GM23338 (cell line): Measurements from ENCODE around the gene ARL4D.
"Not testable (repeated sequence)": the region's sequence is repeated elsewhere in the genome, so short reads cannot be mapped to it uniquely, and the experiment has no call there.

ENCODE experiments used
- JUNB ChIP-seq: IDR thresholded peaks from one replicate; pipeline ENCODE4 v1.6.1; 2016; ENCODE audit warnings: antibody characterized with exemption; ENCODE audit not compliant: unreplicated experiment
- TF ChIP-seq, protein P1 (sequence below): fragments of 250-450 bp; sonication (Bioruptor Pico); IDR thresholded peaks from 2 replicates; pipeline ENCODE4 v1.5.0; 2020; ENCODE audit warnings: mild to moderate bottlenecking, moderate library complexity
- TF ChIP-seq, protein P2 (sequence below), 2 experiments: fragments of 200-600 bp in 1 of 2; sonication (generic) in 1 of 2; conservative IDR thresholded peaks; 2 replicates each; pipeline versions ENCODE4 v1.5.1 to v1.6.1; 2016 to 2017; ENCODE audit warnings: antibody characterized with exemption in 2 of 2, low read depth in 2 of 2, mild to moderate bottlenecking in 2 of 2, moderate library complexity in 1 of 2
- TF ChIP-seq, protein P3 (sequence below): IDR thresholded peaks from one replicate; pipeline ENCODE4 v1.6.1; 2018; ENCODE audit warnings: antibody characterized with exemption; ENCODE audit not compliant: unreplicated experiment

DNA sequence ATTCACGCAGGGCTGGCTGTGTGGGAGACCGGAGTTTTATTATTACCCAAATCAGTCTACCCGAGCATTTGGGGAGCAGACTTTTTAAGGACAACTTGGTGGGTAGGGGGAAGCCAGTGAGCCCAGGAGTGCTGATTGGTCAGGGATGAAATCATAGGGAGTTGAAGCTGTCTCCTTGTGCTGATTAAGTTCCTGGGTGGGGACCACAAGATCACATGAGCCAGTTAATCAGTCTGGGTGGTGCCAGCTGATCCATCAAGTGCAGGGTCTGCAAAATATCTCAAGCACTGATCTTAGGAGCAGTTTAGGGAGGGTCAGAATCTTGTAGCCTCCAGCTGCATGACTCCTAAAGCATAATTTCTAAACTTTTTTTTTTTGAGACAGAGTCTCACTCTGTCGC is 22.9 kb upstream of the ARL4D start:
- not testable (repeated sequence) for TF ChIP-seq JUNB
- TF ChIP-seq, protein P1, sequence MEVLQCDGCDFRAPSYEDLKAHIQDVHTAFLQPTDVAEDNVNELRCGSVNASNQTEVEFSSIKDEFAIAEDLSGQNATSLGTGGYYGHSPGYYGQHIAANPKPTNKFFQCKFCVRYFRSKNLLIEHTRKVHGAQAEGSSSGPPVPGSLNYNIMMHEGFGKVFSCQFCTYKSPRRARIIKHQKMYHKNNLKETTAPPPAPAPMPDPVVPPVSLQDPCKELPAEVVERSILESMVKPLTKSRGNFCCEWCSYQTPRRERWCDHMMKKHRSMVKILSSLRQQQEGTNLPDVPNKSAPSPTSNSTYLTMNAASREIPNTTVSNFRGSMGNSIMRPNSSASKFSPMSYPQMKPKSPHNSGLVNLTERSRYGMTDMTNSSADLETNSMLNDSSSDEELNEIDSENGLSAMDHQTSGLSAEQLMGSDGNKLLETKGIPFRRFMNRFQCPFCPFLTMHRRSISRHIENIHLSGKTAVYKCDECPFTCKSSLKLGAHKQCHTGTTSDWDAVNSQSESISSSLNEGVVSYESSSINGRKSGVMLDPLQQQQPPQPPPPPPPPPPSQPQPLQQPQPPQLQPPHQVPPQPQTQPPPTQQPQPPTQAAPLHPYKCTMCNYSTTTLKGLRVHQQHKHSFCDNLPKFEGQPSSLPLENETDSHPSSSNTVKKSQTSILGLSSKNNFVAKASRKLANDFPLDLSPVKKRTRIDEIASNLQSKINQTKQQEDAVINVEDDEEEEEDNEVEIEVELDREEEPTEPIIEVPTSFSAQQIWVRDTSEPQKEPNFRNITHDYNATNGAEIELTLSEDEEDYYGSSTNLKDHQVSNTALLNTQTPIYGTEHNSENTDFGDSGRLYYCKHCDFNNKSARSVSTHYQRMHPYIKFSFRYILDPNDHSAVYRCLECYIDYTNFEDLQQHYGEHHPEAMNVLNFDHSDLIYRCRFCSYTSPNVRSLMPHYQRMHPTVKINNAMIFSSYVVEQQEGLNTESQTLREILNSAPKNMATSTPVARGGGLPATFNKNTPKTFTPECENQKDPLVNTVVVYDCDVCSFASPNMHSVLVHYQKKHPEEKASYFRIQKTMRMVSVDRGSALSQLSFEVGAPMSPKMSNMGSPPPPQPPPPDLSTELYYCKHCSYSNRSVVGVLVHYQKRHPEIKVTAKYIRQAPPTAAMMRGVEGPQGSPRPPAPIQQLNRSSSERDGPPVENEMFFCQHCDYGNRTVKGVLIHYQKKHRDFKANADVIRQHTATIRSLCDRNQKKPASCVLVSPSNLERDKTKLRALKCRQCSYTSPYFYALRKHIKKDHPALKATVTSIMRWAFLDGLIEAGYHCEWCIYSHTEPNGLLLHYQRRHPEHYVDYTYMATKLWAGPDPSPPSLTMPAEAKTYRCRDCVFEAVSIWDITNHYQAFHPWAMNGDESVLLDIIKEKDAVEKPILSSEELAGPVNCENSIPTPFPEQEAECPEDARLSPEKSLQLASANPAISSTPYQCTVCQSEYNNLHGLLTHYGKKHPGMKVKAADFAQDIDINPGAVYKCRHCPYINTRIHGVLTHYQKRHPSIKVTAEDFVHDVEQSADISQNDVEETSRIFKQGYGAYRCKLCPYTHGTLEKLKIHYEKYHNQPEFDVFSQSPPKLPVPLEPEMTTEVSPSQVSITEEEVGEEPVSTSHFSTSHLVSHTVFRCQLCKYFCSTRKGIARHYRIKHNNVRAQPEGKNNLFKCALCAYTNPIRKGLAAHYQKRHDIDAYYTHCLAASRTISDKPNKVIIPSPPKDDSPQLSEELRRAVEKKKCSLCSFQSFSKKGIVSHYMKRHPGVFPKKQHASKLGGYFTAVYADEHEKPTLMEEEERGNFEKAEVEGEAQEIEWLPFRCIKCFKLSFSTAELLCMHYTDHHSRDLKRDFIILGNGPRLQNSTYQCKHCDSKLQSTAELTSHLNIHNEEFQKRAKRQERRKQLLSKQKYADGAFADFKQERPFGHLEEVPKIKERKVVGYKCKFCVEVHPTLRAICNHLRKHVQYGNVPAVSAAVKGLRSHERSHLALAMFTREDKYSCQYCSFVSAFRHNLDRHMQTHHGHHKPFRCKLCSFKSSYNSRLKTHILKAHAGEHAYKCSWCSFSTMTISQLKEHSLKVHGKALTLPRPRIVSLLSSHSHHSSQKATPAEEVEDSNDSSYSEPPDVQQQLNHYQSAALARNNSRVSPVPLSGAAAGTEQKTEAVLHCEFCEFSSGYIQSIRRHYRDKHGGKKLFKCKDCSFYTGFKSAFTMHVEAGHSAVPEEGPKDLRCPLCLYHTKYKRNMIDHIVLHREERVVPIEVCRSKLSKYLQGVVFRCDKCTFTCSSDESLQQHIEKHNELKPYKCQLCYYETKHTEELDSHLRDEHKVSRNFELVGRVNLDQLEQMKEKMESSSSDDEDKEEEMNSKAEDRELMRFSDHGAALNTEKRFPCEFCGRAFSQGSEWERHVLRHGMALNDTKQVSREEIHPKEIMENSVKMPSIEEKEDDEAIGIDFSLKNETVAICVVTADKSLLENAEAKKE (CRISPR knock-in tag): not testable (repeated sequence)
- TF ChIP-seq, protein P2, sequence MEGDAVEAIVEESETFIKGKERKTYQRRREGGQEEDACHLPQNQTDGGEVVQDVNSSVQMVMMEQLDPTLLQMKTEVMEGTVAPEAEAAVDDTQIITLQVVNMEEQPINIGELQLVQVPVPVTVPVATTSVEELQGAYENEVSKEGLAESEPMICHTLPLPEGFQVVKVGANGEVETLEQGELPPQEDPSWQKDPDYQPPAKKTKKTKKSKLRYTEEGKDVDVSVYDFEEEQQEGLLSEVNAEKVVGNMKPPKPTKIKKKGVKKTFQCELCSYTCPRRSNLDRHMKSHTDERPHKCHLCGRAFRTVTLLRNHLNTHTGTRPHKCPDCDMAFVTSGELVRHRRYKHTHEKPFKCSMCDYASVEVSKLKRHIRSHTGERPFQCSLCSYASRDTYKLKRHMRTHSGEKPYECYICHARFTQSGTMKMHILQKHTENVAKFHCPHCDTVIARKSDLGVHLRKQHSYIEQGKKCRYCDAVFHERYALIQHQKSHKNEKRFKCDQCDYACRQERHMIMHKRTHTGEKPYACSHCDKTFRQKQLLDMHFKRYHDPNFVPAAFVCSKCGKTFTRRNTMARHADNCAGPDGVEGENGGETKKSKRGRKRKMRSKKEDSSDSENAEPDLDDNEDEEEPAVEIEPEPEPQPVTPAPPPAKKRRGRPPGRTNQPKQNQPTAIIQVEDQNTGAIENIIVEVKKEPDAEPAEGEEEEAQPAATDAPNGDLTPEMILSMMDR (conservative IDR thresholded peaks at IDR 0.05; ENCODE audit: low read depth in 2 of 2): not testable (repeated sequence)
- TF ChIP-seq, protein P3, sequence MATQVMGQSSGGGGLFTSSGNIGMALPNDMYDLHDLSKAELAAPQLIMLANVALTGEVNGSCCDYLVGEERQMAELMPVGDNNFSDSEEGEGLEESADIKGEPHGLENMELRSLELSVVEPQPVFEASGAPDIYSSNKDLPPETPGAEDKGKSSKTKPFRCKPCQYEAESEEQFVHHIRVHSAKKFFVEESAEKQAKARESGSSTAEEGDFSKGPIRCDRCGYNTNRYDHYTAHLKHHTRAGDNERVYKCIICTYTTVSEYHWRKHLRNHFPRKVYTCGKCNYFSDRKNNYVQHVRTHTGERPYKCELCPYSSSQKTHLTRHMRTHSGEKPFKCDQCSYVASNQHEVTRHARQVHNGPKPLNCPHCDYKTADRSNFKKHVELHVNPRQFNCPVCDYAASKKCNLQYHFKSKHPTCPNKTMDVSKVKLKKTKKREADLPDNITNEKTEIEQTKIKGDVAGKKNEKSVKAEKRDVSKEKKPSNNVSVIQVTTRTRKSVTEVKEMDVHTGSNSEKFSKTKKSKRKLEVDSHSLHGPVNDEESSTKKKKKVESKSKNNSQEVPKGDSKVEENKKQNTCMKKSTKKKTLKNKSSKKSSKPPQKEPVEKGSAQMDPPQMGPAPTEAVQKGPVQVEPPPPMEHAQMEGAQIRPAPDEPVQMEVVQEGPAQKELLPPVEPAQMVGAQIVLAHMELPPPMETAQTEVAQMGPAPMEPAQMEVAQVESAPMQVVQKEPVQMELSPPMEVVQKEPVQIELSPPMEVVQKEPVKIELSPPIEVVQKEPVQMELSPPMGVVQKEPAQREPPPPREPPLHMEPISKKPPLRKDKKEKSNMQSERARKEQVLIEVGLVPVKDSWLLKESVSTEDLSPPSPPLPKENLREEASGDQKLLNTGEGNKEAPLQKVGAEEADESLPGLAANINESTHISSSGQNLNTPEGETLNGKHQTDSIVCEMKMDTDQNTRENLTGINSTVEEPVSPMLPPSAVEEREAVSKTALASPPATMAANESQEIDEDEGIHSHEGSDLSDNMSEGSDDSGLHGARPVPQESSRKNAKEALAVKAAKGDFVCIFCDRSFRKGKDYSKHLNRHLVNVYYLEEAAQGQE: not testable (repeated sequence)
